Epithelial cell of prostate (primary cell): ENCODE measurements around the gene METRN.
"Not testable (repeated sequence)": the region's sequence is repeated elsewhere in the genome, so short reads cannot be mapped to it uniquely, and the experiment has no call there.

ENCODE experiments used
- DNase-seq: peaks from one replicate; pipeline ENCODE4 v3.0.0-alpha.2; 2011; ENCODE audit warnings: low read depth, low spot score
- H3K27ac ChIP-seq: fragments of 450-650 bp; 2 replicates; pipeline ENCODE4 v1.5.1; 2017; ENCODE audit warnings: mild to moderate bottlenecking

METRN gene

GRCh38 chr16:733382-734207 is 18.7 kb downstream of the METRN start:
- DNase-seq: no peak
- H3K27ac ChIP-seq: no peak overlapping the region

GRCh38 chr16:734208-734980 is 19.5 kb downstream of the METRN start:
- no peak overlapping the region for H3K27ac ChIP-seq
- DNase-seq: no peak

GRCh38 chr16:734981-735881 is 20.3 kb downstream of the METRN start:
- no peak overlapping the region for H3K27ac ChIP-seq
- DNase-seq: no peak

- no peak for DNase-seq
- no peak overlapping the region for H3K27ac ChIP-seq
Measured at GRCh38 chr16:735982-736453, 21.1 kb downstream of the METRN start.

- H3K27ac ChIP-seq: no peak overlapping the region
Measured at GRCh38 chr16:736936-737481, 22.1 kb downstream of the METRN start.

GRCh38 chr16:739560-740458 is 24.9 kb downstream of the METRN start:
- no peak for DNase-seq

More at GRCh38 chr16:736936-737481, 22.1 kb downstream of the METRN start:
- DNase-seq: no peak

GRCh38 chr16:740459-740763 is 25.5 kb downstream of the METRN start:
- peak overlapping the region; percentile 49 for H3K27ac ChIP-seq
- no peak for DNase-seq

More at GRCh38 chr16:739560-740458, 24.9 kb downstream of the METRN start:
- H3K27ac ChIP-seq: peak overlapping the region; percentile 49

- peak within 1 kb of the TSS; percentile 49 for H3K27ac ChIP-seq
- DNase-seq: peak; percentile 71
Measured at GRCh38 chr16:740764-741505, 26.0 kb downstream of the METRN start, which contains the start of gene CIAO3. Gene CIAO3 (minus strand): TSS chr16:740997. CDS start chr16:740985, 12 bp downstream.

- no peak for DNase-seq
- no peak overlapping the region for H3K27ac ChIP-seq
Measured at GRCh38 chr16:741986-742629, 27.2 kb downstream of the METRN start.

GRCh38 chr16:742894-743293 is 28.0 kb downstream of the METRN start:
- H3K27ac ChIP-seq, DNase-seq: not testable (repeated sequence)

- DNase-seq: no peak
- no peak overlapping the region for H3K27ac ChIP-seq
Measured at GRCh38 chr16:743794-744500, 29.0 kb downstream of the METRN start.

GRCh38 chr16:745739-746138 is 30.8 kb downstream of the METRN start:
- no peak overlapping the region for H3K27ac ChIP-seq
- no peak for DNase-seq

- DNase-seq: no peak
Measured at GRCh38 chr16:746637-747036, 31.7 kb downstream of the METRN start.

GRCh38 chr16:747978-748746 is 33.2 kb downstream of the METRN start:
- DNase-seq: no peak
- no peak overlapping the region for H3K27ac ChIP-seq

More at GRCh38 chr16:746637-747036, 31.7 kb downstream of the METRN start:
- H3K27ac ChIP-seq: no peak overlapping the region

- no peak for DNase-seq
- no peak overlapping the region for H3K27ac ChIP-seq
Measured at GRCh38 chr16:749010-749409, 34.1 kb downstream of the METRN start.

GRCh38 chr16:750485-750884 is 35.6 kb downstream of the METRN start:
- DNase-seq: no peak
- H3K27ac ChIP-seq: no peak overlapping the region
